CD14-positive monocyte (primary cell): ENCODE results near the gene ABCG1. TPM values are rescaled to one million over a fixed set of nuclear protein-coding genes. Genes with fewer than 3 reads are reported as not detected.

Experiments used
- DNase-seq, 3 donors: peaks; one replicate each; pipeline ENCODE4 v3.0.0-alpha.2; 2011 to 2022
- H2AFZ ChIP-seq: 2 replicates; pipeline ENCODE4 v1.6.0; 2012; ENCODE audit warnings: mild to moderate bottlenecking, low read depth, low read length, inconsistent platforms; ENCODE audit not compliant: insufficient read depth, poor library complexity, severe bottlenecking
- H3K27ac ChIP-seq, 2 donors: 1 replicate in 1 of 2; 2 replicates in 1 of 2; pipeline ENCODE4 v1.5.1; 2012 to 2013; ENCODE audit warnings: low read length in 2 of 2, control low read depth in 1 of 2, inconsistent platforms in 1 of 2, low read depth in 1 of 2, mild to moderate bottlenecking in 1 of 2
- H3K27me3 ChIP-seq, 2 donors: one replicate each; pipeline versions ENCODE4 v1.6.0 to v1.6.1; 2011 to 2013; ENCODE audit warnings: low read length in 2 of 2; ENCODE audit not compliant: control insufficient read depth in 2 of 2, insufficient read depth in 2 of 2
- H3K36me3 ChIP-seq, 2 donors: replicated peaks in 1 of 2; 1 replicate in 1 of 2; 2 replicates in 1 of 2; pipeline versions ENCODE4 v1.5.1 to v1.6.1; 2012 to 2013; ENCODE audit warnings: low read length in 2 of 2, control low read depth in 1 of 2, inconsistent platforms in 1 of 2, mild to moderate bottlenecking in 1 of 2; ENCODE audit not compliant: insufficient read depth in 2 of 2, control insufficient read depth in 1 of 2
- H3K4me1 ChIP-seq, 2 donors: 1 replicate in 1 of 2; 2 replicates in 1 of 2; pipeline versions ENCODE4 v1.5.1 to v1.6.1; 2012 to 2013; ENCODE audit warnings: low read length in 2 of 2, control low read depth in 1 of 2, inconsistent platforms in 1 of 2, mild to moderate bottlenecking in 1 of 2, moderate library complexity in 1 of 2; ENCODE audit not compliant: insufficient read depth in 2 of 2, control insufficient read depth in 1 of 2
- H3K4me2 ChIP-seq: replicated peaks from 2 replicates; pipeline ENCODE3; 2012; ENCODE audit warnings: low read length, moderate library complexity, mild to moderate bottlenecking; ENCODE audit not compliant: poor library complexity, severe bottlenecking; ENCODE audit errors: extremely low read depth
- H3K4me3 ChIP-seq, 3 experiments: fragments of 200-600 bp in 1 of 3; sonication (generic) in 1 of 3; replicated peaks in 1 of 3; 1 replicate in 2 of 3; 2 replicates in 1 of 3; pipeline ENCODE4 v1.5.1; 2011 to 2013; ENCODE audit warnings: low read length in 3 of 3, mild to moderate bottlenecking in 3 of 3, control low read depth in 2 of 3, low read depth in 2 of 3, inconsistent platforms in 1 of 3, moderate library complexity in 1 of 3
- H3K79me2 ChIP-seq: 2 replicates; pipeline ENCODE4 v1.6.0; 2012; ENCODE audit warnings: mild to moderate bottlenecking, control low read depth, inconsistent platforms, low read length, moderate library complexity; ENCODE audit not compliant: insufficient read depth
- H3K9ac ChIP-seq: 2 replicates; pipeline ENCODE4 v1.6.0; 2017; ENCODE audit warnings: low read length, mild to moderate bottlenecking; ENCODE audit not compliant: insufficient read depth, poor library complexity, severe bottlenecking
- H3K9me3 ChIP-seq, 2 donors: replicated peaks in 1 of 2; 1 replicate in 1 of 2; 2 replicates in 1 of 2; pipeline versions ENCODE4 v1.5.1 to v1.6.1; 2012 to 2013; ENCODE audit warnings: low read length in 2 of 2, control low read depth in 1 of 2; ENCODE audit not compliant: control insufficient read depth in 1 of 2, insufficient read depth in 1 of 2
- H4K20me1 ChIP-seq: 2 replicates; pipeline ENCODE4 v1.6.0; 2012; ENCODE audit warnings: mild to moderate bottlenecking, low read length, control low read depth, moderate library complexity; ENCODE audit not compliant: insufficient read depth
- H3K27ac Mint-ChIP-seq, 7 donors: one replicate each; pipeline ENCODE4 v1.8.0; 2020; ENCODE audit warnings: mild to moderate bottlenecking in 7 of 7, mixed read lengths in 7 of 7, moderate library complexity in 6 of 7, inconsistent platforms in 2 of 7
- H3K27me3 Mint-ChIP-seq, 3 donors: one replicate each; pipeline ENCODE4 v1.8.0; 2021 to 2022; ENCODE audit warnings: low read depth in 3 of 3, mild to moderate bottlenecking in 3 of 3, mixed read lengths in 3 of 3, moderate library complexity in 3 of 3, inconsistent platforms in 1 of 3
- H3K36me3 Mint-ChIP-seq, 2 donors: one replicate each; pipeline ENCODE4 v1.8.0; 2020; ENCODE audit warnings: mixed read lengths in 2 of 2, inconsistent platforms in 1 of 2, mild to moderate bottlenecking in 1 of 2
- H3K4me1 Mint-ChIP-seq: one replicate; pipeline ENCODE4 v1.8.0; 2020; ENCODE audit warnings: mild to moderate bottlenecking, mixed read lengths
- H3K4me3 Mint-ChIP-seq, 2 donors: one replicate each; pipeline ENCODE4 v1.8.0; 2020; ENCODE audit warnings: mild to moderate bottlenecking in 2 of 2, mixed read lengths in 2 of 2, moderate library complexity in 1 of 2
- H3K9me3 Mint-ChIP-seq, 7 donors: one replicate each; pipeline ENCODE4 v1.8.0; 2020 to 2022; ENCODE audit warnings: mixed read lengths in 7 of 7, mild to moderate bottlenecking in 6 of 7, moderate library complexity in 6 of 7, inconsistent platforms in 2 of 7
- CTCF ChIP-seq: fragments of 200-600 bp; IDR thresholded peaks from one replicate; pipeline ENCODE4 v1.8.0; 2022; ENCODE audit warnings: antibody characterized with exemption, mild to moderate bottlenecking
- WGBS: methylation state at CpG from one replicate; pipeline ENCODE4 v1.1.5; 2013; ENCODE audit warnings: missing lambda C conversion rate; ENCODE audit not compliant: insufficient coverage; 5-methylcytosine and 5-hydroxymethylcytosine counted together
- intact Hi-C, 2 donors: fragments of 100-400 bp; cut with micrococcal nuclease; formaldehyde crosslinking; loops; one replicate each; pipeline versions ENCODE4 v1.15.0 to v1.15.1; 2023
- polyA plus RNA-seq, 3 donors: library from polyadenylated mRNA; depleted of rRNA in 1 of 3; unstranded in 2 of 3; stranded (reverse) in 1 of 3; fragments of 300-500 nt in 2 of 3; fragments of >200 nt in 1 of 3; fragmentation: Illumina TruSeq in 2 of 3; gene quantifications; 1 replicate in 2 of 3; 2 replicates in 1 of 3; pipeline ENCODE4 v1.2.3, GENCODE V29; 2012 to 2021

Gene ABCG1
- polyA plus RNA-seq, 3 donors = 3.0 to 5.2 (median 3.5) TPM

GRCh38 chr21:42293649-42294272 lies 74.8 kb downstream of the ABCG1 start:
- peaks cover 24% of the 10 kb centered on the region for H3K4me1 Mint-ChIP-seq
- no peaks in the 10 kb centered on the region for H3K27me3 ChIP-seq
- no peaks in the 10 kb centered on the region for H3K9me3 ChIP-seq
- no peak overlapping the region for H3K27ac Mint-ChIP-seq
- intact Hi-C loops = no loop called here
- H3K9ac ChIP-seq = no peak overlapping the region
- no peak overlapping the region for H2AFZ ChIP-seq
- no peak overlapping the region for H3K4me3 Mint-ChIP-seq
- peaks cover 0 to 6% (median 1%) of the 10 kb centered on the region in 7 donors for H3K9me3 Mint-ChIP-seq
- no peak overlapping the region for H3K27ac ChIP-seq
- H3K4me1 ChIP-seq = peaks cover 19 to 21% of the 10 kb centered on the region in 2 donors
- H3K4me2 ChIP-seq = no peak overlapping the region
- H3K36me3 Mint-ChIP-seq = peaks cover 7 to 26% of the 10 kb centered on the region in 2 donors
- no peaks in the 10 kb centered on the region for H4K20me1 ChIP-seq
- H3K4me3 ChIP-seq = no peak overlapping the region
- H3K27me3 Mint-ChIP-seq = peaks cover 0 to 7% (median 0%) of the 10 kb centered on the region in 3 donors
- no peaks in the 10 kb centered on the region for H3K79me2 ChIP-seq
- TF ChIP-seq CTCF = no peak
- H3K36me3 ChIP-seq = no peaks in the 10 kb centered on the region
- 89% methylated on average over 17 of the region's 17 CpGs for WGBS
- DNase-seq = no peak

GRCh38 chr21:42294273-42294880 lies 75.4 kb downstream of the ABCG1 start:
- no peak for DNase-seq
- Mint-ChIP-seq H3K9me3 (peaks cover 0 to 1% (median 0%) of the 10 kb centered on the region in 7 donors), H3K27me3 (peaks cover 0 to 7% (median 0%) of the 10 kb centered on the region in 3 donors), H3K4me1 (peaks cover 21% of the 10 kb centered on the region), H3K4me3 (no peak overlapping the region), H3K36me3 (peaks cover 2 to 21% of the 10 kb centered on the region in 2 donors), H3K27ac (peak overlapping the region in 1 of 7 donors; percentile 65)
- Histone ChIP-seq H3K4me2 (no peak overlapping the region), H4K20me1 (no peaks in the 10 kb centered on the region), H3K4me1 (peaks cover 20 to 21% of the 10 kb centered on the region in 2 donors), H3K9ac (no peak overlapping the region), H3K27ac (no peak overlapping the region), H3K27me3 (no peaks in the 10 kb centered on the region), H3K9me3 (no peaks in the 10 kb centered on the region), H2AFZ (no peak overlapping the region), H3K79me2 (no peaks in the 10 kb centered on the region), H3K36me3 (no peaks in the 10 kb centered on the region), H3K4me3 (no peak overlapping the region)
- TF ChIP-seq CTCF = no peak
- intact Hi-C loops = no loop called here
- WGBS = 88% methylated on average over 18 of the region's 22 CpGs
